HEK293 (cell line): ENCODE data around the gene DCAF15.

ENCODE experiments used
- ZNF121 ChIP-seq: fragments of 450-650 bp; formaldehyde crosslinking; IDR thresholded peaks from 2 replicates; pipeline ENCODE4 v1.5.1; 2016; ENCODE audit warnings: missing biosample characterization, missing genetic modification characterization
- ZNF394 ChIP-seq: fragments of 450-650 bp; formaldehyde crosslinking; IDR thresholded peaks from 2 replicates; pipeline ENCODE4 v1.5.1; 2016; ENCODE audit warnings: missing biosample characterization, missing genetic modification characterization, mild to moderate bottlenecking, moderate library complexity, borderline replicate concordance
- ZNF426 ChIP-seq: fragments of 450-650 bp; formaldehyde crosslinking; IDR thresholded peaks from 2 replicates; pipeline ENCODE4 v1.5.1; 2017; ENCODE audit warnings: missing biosample characterization, missing genetic modification characterization, mild to moderate bottlenecking, inconsistent platforms, moderate library complexity
- ZNF549 ChIP-seq: fragments of 450-650 bp; IDR thresholded peaks from 2 replicates; pipeline ENCODE4 v1.5.1; 2018; ENCODE audit warnings: missing biosample characterization, missing genetic modification characterization, mild to moderate bottlenecking, inconsistent platforms, moderate library complexity
- TF ChIP-seq, protein P1 (sequence below): fragments of 450-650 bp; formaldehyde crosslinking; IDR thresholded peaks from 2 replicates; pipeline ENCODE4 v1.5.1; 2016; ENCODE audit warnings: missing biosample characterization, missing genetic modification characterization
- TF ChIP-seq, protein P2 (sequence below): fragments of 450-650 bp; formaldehyde crosslinking; IDR thresholded peaks from 2 replicates; pipeline ENCODE4 v1.5.1; 2016; ENCODE audit warnings: missing biosample characterization, missing genetic modification characterization

DNA sequence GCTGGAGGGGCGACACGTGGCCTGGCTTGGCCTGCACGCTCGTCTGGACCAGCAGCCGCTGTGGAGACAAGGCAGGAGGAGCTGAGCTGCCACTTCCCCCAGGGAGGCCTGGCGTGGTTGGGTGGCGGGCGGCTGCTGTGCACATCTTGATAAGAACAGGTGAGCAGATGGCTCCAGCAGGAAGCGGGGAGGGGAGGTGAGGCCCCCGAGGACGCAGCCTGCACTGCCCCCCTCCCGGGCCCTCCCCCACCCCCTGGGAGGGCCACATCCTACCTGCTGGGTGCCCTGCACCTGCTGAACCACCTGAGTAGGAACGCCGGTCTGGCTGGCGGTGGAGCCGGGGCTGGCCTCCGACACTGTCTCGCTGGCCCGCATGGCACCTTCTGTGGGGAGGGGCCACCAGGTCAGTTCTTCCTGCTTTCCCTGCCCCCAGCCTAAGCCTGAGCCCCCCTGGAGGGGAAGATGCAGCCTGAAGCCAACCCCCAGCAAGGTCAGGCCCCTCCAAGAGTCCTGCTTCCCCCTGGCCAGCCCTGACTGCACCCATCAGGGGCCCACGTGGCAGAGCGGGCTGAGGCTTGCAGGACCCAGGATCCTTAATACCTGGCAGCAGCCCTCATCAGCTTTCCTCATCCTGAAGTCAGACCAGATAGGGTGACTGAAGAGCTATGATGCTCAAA, 31.0 kb downstream of the DCAF15 start:
- TF ChIP-seq ZNF121 (tag by site-specific recombination) (no peak), ZNF394 (tag by site-specific recombination) (no peak), ZNF426 (tag by site-specific recombination) (no peak), ZNF549 (no peak)
- TF ChIP-seq, protein P1, sequence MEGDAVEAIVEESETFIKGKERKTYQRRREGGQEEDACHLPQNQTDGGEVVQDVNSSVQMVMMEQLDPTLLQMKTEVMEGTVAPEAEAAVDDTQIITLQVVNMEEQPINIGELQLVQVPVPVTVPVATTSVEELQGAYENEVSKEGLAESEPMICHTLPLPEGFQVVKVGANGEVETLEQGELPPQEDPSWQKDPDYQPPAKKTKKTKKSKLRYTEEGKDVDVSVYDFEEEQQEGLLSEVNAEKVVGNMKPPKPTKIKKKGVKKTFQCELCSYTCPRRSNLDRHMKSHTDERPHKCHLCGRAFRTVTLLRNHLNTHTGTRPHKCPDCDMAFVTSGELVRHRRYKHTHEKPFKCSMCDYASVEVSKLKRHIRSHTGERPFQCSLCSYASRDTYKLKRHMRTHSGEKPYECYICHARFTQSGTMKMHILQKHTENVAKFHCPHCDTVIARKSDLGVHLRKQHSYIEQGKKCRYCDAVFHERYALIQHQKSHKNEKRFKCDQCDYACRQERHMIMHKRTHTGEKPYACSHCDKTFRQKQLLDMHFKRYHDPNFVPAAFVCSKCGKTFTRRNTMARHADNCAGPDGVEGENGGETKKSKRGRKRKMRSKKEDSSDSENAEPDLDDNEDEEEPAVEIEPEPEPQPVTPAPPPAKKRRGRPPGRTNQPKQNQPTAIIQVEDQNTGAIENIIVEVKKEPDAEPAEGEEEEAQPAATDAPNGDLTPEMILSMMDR, result no peak
- TF ChIP-seq, protein P2, sequence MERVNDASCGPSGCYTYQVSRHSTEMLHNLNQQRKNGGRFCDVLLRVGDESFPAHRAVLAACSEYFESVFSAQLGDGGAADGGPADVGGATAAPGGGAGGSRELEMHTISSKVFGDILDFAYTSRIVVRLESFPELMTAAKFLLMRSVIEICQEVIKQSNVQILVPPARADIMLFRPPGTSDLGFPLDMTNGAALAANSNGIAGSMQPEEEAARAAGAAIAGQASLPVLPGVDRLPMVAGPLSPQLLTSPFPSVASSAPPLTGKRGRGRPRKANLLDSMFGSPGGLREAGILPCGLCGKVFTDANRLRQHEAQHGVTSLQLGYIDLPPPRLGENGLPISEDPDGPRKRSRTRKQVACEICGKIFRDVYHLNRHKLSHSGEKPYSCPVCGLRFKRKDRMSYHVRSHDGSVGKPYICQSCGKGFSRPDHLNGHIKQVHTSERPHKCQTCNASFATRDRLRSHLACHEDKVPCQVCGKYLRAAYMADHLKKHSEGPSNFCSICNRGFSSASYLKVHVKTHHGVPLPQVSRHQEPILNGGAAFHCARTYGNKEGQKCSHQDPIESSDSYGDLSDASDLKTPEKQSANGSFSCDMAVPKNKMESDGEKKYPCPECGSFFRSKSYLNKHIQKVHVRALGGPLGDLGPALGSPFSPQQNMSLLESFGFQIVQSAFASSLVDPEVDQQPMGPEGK (tag by site-specific recombination), result no peak
